Astrocyte (in vitro differentiated cells and primary cell): ENCODE results near the gene SRSF3. TPM values are rescaled to one million over a fixed set of nuclear protein-coding genes. Genes with fewer than 3 reads are reported as not detected.

Experiments
- DNase-seq: peaks from one replicate; pipeline ENCODE4 v3.0.0-alpha.2; 2010; ENCODE audit warnings: low read depth
- FAIRE-seq: peaks from 2 replicates; lab custom pipeline; 2011; peaks lifted over from hg19 to GRCh38; lab: Jason Lieb, UNC
- H2AFZ ChIP-seq: 2 replicates; pipeline ENCODE4 v1.6.0; 2012; ENCODE audit warnings: low read depth, low read length, inconsistent platforms
- H3K27ac ChIP-seq: 2 replicates; pipeline ENCODE4 v1.5.1; 2011; ENCODE audit warnings: low read depth, low read length, inconsistent platforms
- H3K27me3 ChIP-seq: 2 replicates; pipeline ENCODE4 v1.6.0; 2011; ENCODE audit warnings: low read length, inconsistent platforms; ENCODE audit not compliant: insufficient read depth
- H3K36me3 ChIP-seq: 2 replicates; pipeline ENCODE4 v1.5.1; 2011; ENCODE audit warnings: low read length, inconsistent platforms; ENCODE audit not compliant: insufficient read depth
- H3K4me1 ChIP-seq: 2 replicates; pipeline ENCODE4 v1.5.1; 2011; ENCODE audit warnings: low read length, inconsistent platforms; ENCODE audit not compliant: insufficient read depth
- H3K4me2 ChIP-seq: 2 replicates; pipeline ENCODE4 v1.6.0; 2012; ENCODE audit warnings: low read length, inconsistent platforms
- H3K4me3 ChIP-seq: 2 replicates; pipeline ENCODE4 v1.5.1; 2011; ENCODE audit warnings: low read depth, mild to moderate bottlenecking, low read length, inconsistent platforms; ENCODE audit not compliant: insufficient read depth
- H3K79me2 ChIP-seq: 2 replicates; pipeline ENCODE4 v1.6.0; 2012; ENCODE audit warnings: mild to moderate bottlenecking, low read length, inconsistent platforms; ENCODE audit not compliant: insufficient read depth
- H3K9ac ChIP-seq: 2 replicates; pipeline ENCODE4 v1.6.0; 2012; ENCODE audit warnings: mild to moderate bottlenecking, low read length, inconsistent platforms
- H3K9me3 ChIP-seq: 2 replicates; pipeline ENCODE4 v1.5.1; 2012; ENCODE audit warnings: low read depth, mild to moderate bottlenecking, low read length, inconsistent platforms; ENCODE audit not compliant: insufficient read depth
- H4K20me1 ChIP-seq: 2 replicates; pipeline ENCODE4 v1.6.0; 2012; ENCODE audit warnings: low read length, inconsistent platforms; ENCODE audit not compliant: insufficient read depth
- H3K27ac Mint-ChIP-seq: one replicate; pipeline ENCODE4 v1.8.0; 2021; ENCODE audit warnings: mild to moderate bottlenecking, mixed read lengths; ENCODE audit not compliant: unreplicated experiment
- H3K27me3 Mint-ChIP-seq: one replicate; pipeline ENCODE4 v1.8.0; 2021; ENCODE audit warnings: low read depth, mixed read lengths; ENCODE audit not compliant: unreplicated experiment
- H3K36me3 Mint-ChIP-seq: one replicate; pipeline ENCODE4 v1.8.0; 2021; ENCODE audit warnings: low read depth, mixed read lengths; ENCODE audit not compliant: unreplicated experiment
- H3K4me1 Mint-ChIP-seq: one replicate; pipeline ENCODE4 v1.8.0; 2021; ENCODE audit warnings: low read depth, mixed read lengths; ENCODE audit not compliant: unreplicated experiment
- H3K4me3 Mint-ChIP-seq: one replicate; pipeline ENCODE4 v1.8.0; 2021; ENCODE audit warnings: mild to moderate bottlenecking, moderate library complexity, mixed read lengths; ENCODE audit not compliant: unreplicated experiment
- H3K9me3 Mint-ChIP-seq: one replicate; pipeline ENCODE4 v1.8.0; 2021; ENCODE audit warnings: mild to moderate bottlenecking, mixed read lengths; ENCODE audit not compliant: unreplicated experiment
- CTCF ChIP-seq: IDR thresholded peaks from 2 replicates; pipeline ENCODE4 v1.5.1; 2011; ENCODE audit warnings: low read depth, mild to moderate bottlenecking, inconsistent platforms, low read length, moderate library complexity; ENCODE audit not compliant: insufficient read depth
- EZH2 ChIP-seq: IDR thresholded peaks from 2 replicates; pipeline ENCODE4 v1.6.1; 2012; ENCODE audit warnings: mild to moderate bottlenecking, low read length, inconsistent platforms; ENCODE audit not compliant: insufficient read depth
- total RNA-seq: library from RNA; stranded (reverse); gene quantifications from 2 replicates; pipeline ENCODE4 v1.2.1, GENCODE V29; 2021

The SRSF3 gene
- total RNA-seq, 1 donor from 2014 or later = 260 TPM

GRCh38 chr6:36631326-36632011 lies 37.3 kb downstream of the SRSF3 start:
- no peak overlapping the region for H2AFZ ChIP-seq
- Mint-ChIP-seq H3K4me1 (peaks cover 13% of the 10 kb centered on the region), H3K4me3 (no peak overlapping the region), H3K36me3 (no peaks in the 10 kb centered on the region), H3K9me3 (no peaks in the 10 kb centered on the region), H3K27ac (no peak overlapping the region), H3K27me3 (peaks cover 14% of the 10 kb centered on the region)
- DNase-seq (no peak), FAIRE-seq (no peak)
- no peak overlapping the region for H3K9ac ChIP-seq
- no peaks in the 10 kb centered on the region for H3K9me3 ChIP-seq
- H3K36me3 ChIP-seq = no peaks in the 10 kb centered on the region
- H4K20me1 ChIP-seq = peaks cover 6% of the 10 kb centered on the region
- no peaks in the 10 kb centered on the region for H3K27me3 ChIP-seq
- no peaks in the 10 kb centered on the region for H3K79me2 ChIP-seq
- H3K4me3 ChIP-seq = no peak overlapping the region
- H3K27ac ChIP-seq = no peak overlapping the region
- TF ChIP-seq CTCF = no peak
- no peak for TF ChIP-seq EZH2
- peaks cover 7% of the 10 kb centered on the region for H3K4me1 ChIP-seq
- no peak overlapping the region for H3K4me2 ChIP-seq

- H3K4me1 ChIP-seq = peaks cover 7% of the 10 kb centered on the region
- H4K20me1 ChIP-seq = peaks cover 6% of the 10 kb centered on the region
- Mint-ChIP-seq H3K4me3 (no peak overlapping the region), H3K4me1 (peaks cover 9% of the 10 kb centered on the region), H3K9me3 (no peaks in the 10 kb centered on the region), H3K36me3 (no peaks in the 10 kb centered on the region), H3K27me3 (peaks cover 14% of the 10 kb centered on the region), H3K27ac (no peak overlapping the region)
- no peaks in the 10 kb centered on the region for H3K27me3 ChIP-seq
- H3K36me3 ChIP-seq = no peaks in the 10 kb centered on the region
- H3K9me3 ChIP-seq = no peaks in the 10 kb centered on the region
- peak overlapping the region; percentile 65 for H3K4me2 ChIP-seq
- FAIRE-seq = no peak
- no peak overlapping the region for H2AFZ ChIP-seq
- no peak overlapping the region for H3K9ac ChIP-seq
- no peaks in the 10 kb centered on the region for H3K79me2 ChIP-seq
- no peak for TF ChIP-seq EZH2
- TF ChIP-seq CTCF = no peak
- H3K27ac ChIP-seq = no peak overlapping the region
- DNase-seq = no peak
- no peak overlapping the region for H3K4me3 ChIP-seq
Observed at GRCh38 chr6:36633370-36633769, 39.2 kb downstream of the SRSF3 start.

DNA sequence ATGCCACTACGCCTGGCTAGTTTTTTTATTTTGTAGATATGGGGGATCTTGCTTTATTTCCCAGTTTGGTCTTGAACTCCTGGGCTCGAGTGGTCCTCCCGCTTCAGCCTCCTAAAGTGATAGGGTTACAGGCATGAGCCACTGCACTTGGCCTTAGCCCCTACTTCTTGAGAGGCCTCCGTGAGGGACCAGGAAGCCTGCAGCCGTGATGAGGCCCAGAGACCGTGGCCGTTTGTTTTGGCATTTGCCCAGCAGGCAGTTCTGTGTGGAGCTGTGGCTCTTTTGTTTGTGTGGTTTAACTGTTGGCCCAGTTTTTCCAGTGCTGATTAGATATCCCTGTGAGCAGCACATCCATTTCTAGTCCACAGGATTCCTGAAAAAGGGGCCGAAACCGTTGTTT lies 39.8 kb downstream of the SRSF3 start:
- H4K20me1 ChIP-seq = peaks cover 6% of the 10 kb centered on the region
- no peak for TF ChIP-seq EZH2
- TF ChIP-seq CTCF = no peak
- peaks cover 14% of the 10 kb centered on the region for H3K27me3 Mint-ChIP-seq
- DNase-seq (peak; percentile 89), FAIRE-seq (no peak)
- no peak overlapping the region for H3K4me3 Mint-ChIP-seq
- H3K27ac Mint-ChIP-seq = peak overlapping the region; percentile 34
- no peaks in the 10 kb centered on the region for H3K9me3 ChIP-seq
- H3K9me3 Mint-ChIP-seq = no peaks in the 10 kb centered on the region
- H2AFZ ChIP-seq = no peak overlapping the region
- peaks cover 9% of the 10 kb centered on the region for H3K4me1 Mint-ChIP-seq
- no peaks in the 10 kb centered on the region for H3K36me3 Mint-ChIP-seq
- no peaks in the 10 kb centered on the region for H3K36me3 ChIP-seq
- peak overlapping the region; percentile 24 for H3K9ac ChIP-seq
- no peaks in the 10 kb centered on the region for H3K79me2 ChIP-seq
- H3K4me2 ChIP-seq = peak overlapping the region; percentile 65
- no peak overlapping the region for H3K27ac ChIP-seq
- H3K4me3 ChIP-seq = no peak overlapping the region
- H3K4me1 ChIP-seq = peaks cover 7% of the 10 kb centered on the region
- H3K27me3 ChIP-seq = no peaks in the 10 kb centered on the region
